Right lobe of liver (tissue), 6 donors: ENCODE measurements around the gene FYCO1. TPM values are rescaled to one million over a fixed set of nuclear protein-coding genes. Genes with fewer than 3 reads are reported as not detected.

Source experiments
- ATAC-seq, 4 donors: fragments of 200-7000 bp; cut with Tn5 transposase; one replicate each; pipeline ENCODE4 v1.9.1; 2020; ENCODE audit warnings: mild to moderate bottlenecking in 4 of 4, moderate library complexity in 4 of 4
- DNase-seq, 3 donors: peaks; one replicate each; pipeline ENCODE4 v3.0.0-alpha.2; 2020
- H3K27ac ChIP-seq, 3 donors: fragments of 200-600 bp; one replicate each; pipeline ENCODE4 v1.8.0; 2022
- H3K27me3 ChIP-seq, 2 donors: fragments of 200-600 bp; one replicate each; pipeline ENCODE4 v1.8.0; 2022
- H3K36me3 ChIP-seq, 4 donors: fragments of 200-600 bp; sonication (generic) in 1 of 4; one replicate each; pipeline versions ENCODE4 v1.5.1 to v1.8.0; 2017 to 2022; ENCODE audit warnings: control low read depth in 1 of 4
- H3K4me1 ChIP-seq, 4 donors: fragments of 200-600 bp; sonication (generic) in 1 of 4; one replicate each; pipeline versions ENCODE4 v1.5.1 to v1.8.0; 2017 to 2022; ENCODE audit warnings: control low read depth in 1 of 4
- H3K4me3 ChIP-seq, 3 donors: fragments of 200-600 bp; one replicate each; pipeline ENCODE4 v1.8.0; 2022
- H3K9me3 ChIP-seq, 4 donors: fragments of 200-600 bp; sonication (generic) in 1 of 4; one replicate each; pipeline versions ENCODE4 v1.5.1 to v1.8.0; 2017 to 2022; ENCODE audit warnings: control low read depth in 1 of 4
- CTCF ChIP-seq, 4 donors: fragments of 200-600 bp in 3 of 4; fragments of 450-650 bp in 1 of 4; IDR thresholded peaks; one replicate each; pipeline versions ENCODE4 v1.5.1 to v1.8.0; 2016 to 2022; ENCODE audit warnings: antibody characterized with exemption in 4 of 4, mild to moderate bottlenecking in 2 of 4
- POLR2A ChIP-seq: fragments of 450-650 bp; IDR thresholded peaks from one replicate; pipeline ENCODE4 v1.6.1; 2017; ENCODE audit warnings: antibody characterized with exemption, mild to moderate bottlenecking
- WGBS: methylation state at CpG from one replicate; pipeline ENCODE4 v1.1.6; 2018; ENCODE audit warnings: low coverage, low lambda C conversion rate; ENCODE audit not compliant: insufficient coverage; ENCODE audit errors: missing lambda C conversion rate; 5-methylcytosine and 5-hydroxymethylcytosine counted together
- intact Hi-C, 2 donors: fragments of 100-400 bp; cut with DNase I; formaldehyde crosslinking; loops; one replicate each; pipeline versions ENCODE4 v1.11.2 to v1.14.1; 2022
- total RNA-seq, 6 experiments: library from RNA; depleted of rRNA in 2 of 6; stranded (reverse); fragments of >200 nt in 2 of 6; fragmentation: NEBNext Ultra II Directional in 3 of 6; extraction: Animal tissue kit (Norgen Biotek cat#: 25700) in 3 of 6; gene quantifications; one replicate each; pipeline versions ENCODE4 v1.1.0 to v1.2.4, GENCODE V29; 2016 to 2023
- donor health status: DM: no; HTN: yes; CAD: no.
- donor health status: DM: no; HTN: no; CAD: no.
- donor health status: DM: no; HTN: no; CAD: no.
- donor health status: DM: no; HTN: yes; CAD: no.
- donor health status: DM: no; HTN: yes; CAD: no.

Gene FYCO1
- total RNA-seq, 6 experiments from 2014 or later, result 16.0 to 22.0 (median 21.0) TPM

- Histone ChIP-seq H3K9me3 (no peaks in the 10 kb centered on the region), H3K36me3 (peaks cover 0 to 35% (median 4%) of the 10 kb centered on the region in 4 donors), H3K4me1 (no peaks in the 10 kb centered on the region), H3K27me3 (no peaks in the 10 kb centered on the region), H3K27ac (no peak overlapping the region), H3K4me3 (no peak overlapping the region)
- ATAC-seq (peak; percentile 87 to 97 (median 94)), DNase-seq (peak in 2 of 3 donors; percentile 72 to 83)
- 4% methylated on average over 4 of the region's 4 CpGs for WGBS
- intact Hi-C loops, result loop anchor here in 1 of 2 donors (5.0 kb wide), 1 partner anchor 138 kb away; no protein-coding TSS in a partner anchor
- TF ChIP-seq POLR2A (no peak), CTCF (IDR thresholded peaks at IDR 0.05) (peak; percentile 84 to 89 (median 86))
Measured at GRCh38 chr3:45938864-45939263, 56.8 kb downstream of the FYCO1 start.

DNA sequence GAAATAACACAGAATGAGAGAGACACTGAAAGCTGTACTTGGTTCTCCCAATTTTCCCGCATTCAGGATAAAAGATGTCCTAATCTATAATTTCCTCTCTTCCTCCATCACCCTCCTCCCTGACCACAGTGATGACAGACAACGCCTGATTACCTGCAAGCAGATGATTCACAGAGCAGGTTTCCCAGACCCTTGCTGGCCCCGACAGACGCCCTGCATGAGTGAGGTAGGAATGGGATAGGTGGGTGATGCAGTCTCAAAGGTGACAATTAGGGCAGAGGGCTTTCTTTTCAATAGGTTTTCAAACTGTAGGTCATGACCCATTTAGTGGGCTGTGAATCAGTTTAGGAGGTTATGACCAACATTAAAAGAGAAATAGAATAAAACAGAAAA, 57.6 kb downstream of the FYCO1 start:
- Histone ChIP-seq H3K4me1 (no peaks in the 10 kb centered on the region), H3K4me3 (no peak overlapping the region), H3K36me3 (peaks cover 0 to 40% (median 4%) of the 10 kb centered on the region in 4 donors), H3K27me3 (no peaks in the 10 kb centered on the region), H3K27ac (no peak overlapping the region), H3K9me3 (no peaks in the 10 kb centered on the region)
- ATAC-seq, result no peak
- no peak for TF ChIP-seq POLR2A
- no peak for TF ChIP-seq CTCF (IDR thresholded peaks at IDR 0.05)
- WGBS, result 100% methylated on average over 4 of the region's 4 CpGs
- intact Hi-C loops, result loop anchor here in 1 of 2 donors (5.0 kb wide), 1 partner anchor 139 kb away; no protein-coding TSS in a partner anchor
- DNase-seq, result no peak

DNA sequence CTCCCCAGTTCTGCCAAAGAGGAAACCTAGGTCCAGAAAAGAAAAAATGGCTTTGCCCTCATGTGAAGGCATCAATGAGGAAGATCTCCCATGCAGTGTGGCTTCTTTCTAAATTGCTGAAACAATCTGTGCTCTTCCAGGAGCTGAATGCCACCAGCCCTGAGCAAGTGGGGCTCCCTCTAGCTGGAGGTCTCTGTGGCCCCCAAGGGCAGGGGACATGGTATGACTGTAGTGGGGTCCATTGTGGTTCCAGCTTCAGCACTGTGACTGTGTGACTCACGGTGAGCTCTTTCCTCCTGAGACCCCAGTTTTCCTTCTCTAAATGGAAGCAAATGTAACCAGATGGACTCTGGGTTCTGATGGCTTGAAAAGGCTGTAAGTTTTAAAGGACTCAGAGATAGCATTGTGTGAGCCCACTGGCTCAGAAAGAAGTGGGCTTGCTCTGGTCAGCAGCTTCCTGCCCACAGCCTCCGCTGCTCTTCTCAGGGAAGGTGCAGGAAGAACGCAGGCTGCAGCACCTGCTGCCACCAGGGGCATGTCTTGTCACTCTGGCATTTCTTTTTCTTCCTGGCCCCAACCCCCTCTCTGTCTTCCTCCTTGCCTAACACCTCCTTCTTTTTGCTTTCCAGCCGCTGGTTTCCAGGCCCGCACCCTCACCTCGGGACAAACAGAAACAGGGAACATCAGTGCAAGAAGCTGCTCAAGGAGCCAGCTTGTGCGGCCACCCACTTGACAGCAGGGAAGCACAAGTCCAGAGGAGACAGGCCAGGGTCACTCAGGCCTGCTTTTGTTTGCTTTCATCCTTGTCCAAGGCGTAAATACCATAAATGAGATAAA, 58.2 kb downstream of the FYCO1 start:
- 92% methylated on average over 6 of the region's 8 CpGs for WGBS
- DNase-seq (no peak), ATAC-seq (no peak)
- Histone ChIP-seq H3K4me1 (no peaks in the 10 kb centered on the region), H3K4me3 (no peak overlapping the region), H3K27ac (no peak overlapping the region), H3K27me3 (no peaks in the 10 kb centered on the region), H3K36me3 (peaks cover 0 to 45% (median 4%) of the 10 kb centered on the region in 4 donors), H3K9me3 (no peaks in the 10 kb centered on the region)
- TF ChIP-seq POLR2A (no peak), CTCF (IDR thresholded peaks at IDR 0.05) (no peak)
- intact Hi-C loops, result loop anchor here in 1 of 2 donors (5.0 kb wide), 1 partner anchor 140 kb away; no protein-coding TSS in a partner anchor

- peaks cover 0 to 50% (median 11%) of the 10 kb centered on the region in 4 donors for H3K36me3 ChIP-seq
- TF ChIP-seq CTCF (IDR thresholded peaks at IDR 0.05) (no peak), POLR2A (no peak)
Measured at GRCh38 chr3:45936261-45936660, 59.4 kb downstream of the FYCO1 start.

More at GRCh38 chr3:45936261-45936660, 59.4 kb downstream of the FYCO1 start:
- DNase-seq (no peak), ATAC-seq (no peak)
- Histone ChIP-seq H3K4me1 (no peaks in the 10 kb centered on the region), H3K9me3 (no peaks in the 10 kb centered on the region), H3K27me3 (no peaks in the 10 kb centered on the region), H3K27ac (no peak overlapping the region), H3K4me3 (no peak overlapping the region)
- intact Hi-C loops, result loop anchor here in 1 of 2 donors (5.0 kb wide), 1 partner anchor 141 kb away; no protein-coding TSS in a partner anchor
- 76% methylated on average over 4 of the region's 9 CpGs for WGBS
